ENCODE measurements around the gene PRKACB.
"Not testable (repeated sequence)": the region's sequence is repeated elsewhere in the genome, so short reads cannot be mapped to it uniquely, and the experiment has no call there.

PRKACB gene

GRCh38 chr1:84268346-84268745, 124.3 kb downstream of the PRKACB start:
- no peak for DNase-seq (ENCODE audit: low spot score)

GRCh38 chr1:84269306-84269705, 125.2 kb downstream of the PRKACB start:
- DNase-seq (ENCODE audit: low spot score) = no peak

DNA sequence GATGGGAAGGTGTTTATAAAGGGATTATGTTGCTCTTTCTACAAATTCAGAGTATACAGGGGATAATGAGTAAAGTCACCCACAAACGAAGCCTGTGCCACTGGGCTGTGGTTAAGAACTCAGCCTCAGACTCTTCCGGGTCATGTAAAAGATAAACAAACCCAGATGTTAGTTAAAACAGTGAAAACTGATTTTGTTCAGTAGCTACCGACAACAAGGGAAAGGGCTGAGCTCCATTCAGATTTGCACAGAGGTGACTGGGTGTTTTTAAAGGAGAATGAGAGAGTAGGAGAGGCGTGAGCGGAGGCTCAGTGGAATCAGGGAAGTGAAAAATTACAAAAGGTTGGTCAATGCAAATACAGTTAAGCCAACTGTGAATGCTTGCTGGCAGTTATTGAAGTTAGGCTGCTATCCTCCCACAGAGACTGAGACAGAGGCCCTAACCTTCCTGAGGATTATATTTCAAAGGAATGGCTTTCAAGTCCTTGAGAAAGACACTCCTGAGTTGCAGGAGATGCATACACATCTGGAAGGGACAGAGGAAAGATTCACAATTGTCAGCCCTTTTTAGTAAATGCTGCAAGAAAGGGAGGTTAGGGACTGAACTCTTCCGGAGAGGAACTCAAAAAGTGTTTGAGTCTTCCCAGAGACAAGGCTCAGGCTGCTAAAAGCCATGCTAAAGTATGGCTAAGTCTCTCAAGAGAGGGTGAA, 127.5 kb downstream of the PRKACB start:
- DNase-seq (ENCODE audit: low spot score) = no peak

DNA sequence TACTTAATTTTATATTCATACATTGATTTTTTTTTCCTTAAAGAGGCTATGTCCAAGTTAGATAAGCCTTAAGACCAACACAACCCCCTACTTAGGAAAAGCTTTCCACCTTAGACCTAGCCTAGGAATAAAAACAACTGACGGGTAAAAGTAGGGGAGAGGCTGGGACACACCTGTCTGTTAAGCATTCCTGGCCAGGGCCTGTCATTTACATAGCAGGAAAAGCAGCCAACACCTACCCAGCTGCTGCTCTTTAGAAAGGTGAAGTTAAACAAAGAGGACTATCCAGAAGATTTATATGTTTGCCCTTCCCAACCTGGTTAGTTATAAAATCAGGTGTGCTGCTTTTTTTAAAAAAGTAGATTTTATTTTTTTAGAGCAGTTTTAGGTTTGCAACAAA, 128.3 kb downstream of the PRKACB start:
- no peak for DNase-seq (ENCODE audit: low spot score)

DNA sequence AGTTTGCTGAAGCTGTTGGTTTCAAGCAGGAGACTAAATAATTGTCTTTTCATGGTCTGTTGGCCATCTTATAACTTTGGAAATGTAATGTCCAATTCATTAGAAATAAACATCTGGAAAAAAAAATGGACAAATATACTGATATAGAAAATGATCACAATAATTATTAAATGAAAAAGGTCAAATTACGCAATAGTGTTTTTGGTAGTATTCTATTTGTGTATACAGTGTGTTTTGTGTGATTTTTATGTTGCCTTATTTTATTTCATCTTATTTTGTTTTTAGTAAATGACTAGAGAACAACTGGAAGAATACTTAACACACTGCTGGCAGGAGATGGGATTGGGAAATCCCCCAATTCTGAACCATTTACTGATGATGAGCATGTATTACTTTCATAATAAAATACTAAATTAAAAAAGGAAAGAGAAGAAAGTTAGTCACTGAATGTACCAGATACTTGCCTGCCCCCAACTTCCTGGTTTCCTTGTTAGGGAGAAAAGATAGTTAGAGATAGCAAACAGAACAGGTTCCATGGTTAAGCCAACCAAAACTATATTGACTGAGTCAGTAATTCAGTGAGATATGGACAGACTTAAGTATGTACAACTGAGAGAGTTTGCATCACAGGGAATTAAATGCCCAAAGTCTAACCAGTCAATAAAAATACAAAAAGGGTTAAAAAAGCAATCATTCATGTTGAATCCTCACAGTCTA, 133.4 kb downstream of the PRKACB start:
- no peak for DNase-seq (ENCODE audit: low spot score)

GRCh38 chr1:84278905-84279304, 134.8 kb downstream of the PRKACB start:
- no peak for DNase-seq (ENCODE audit: low spot score)

GRCh38 chr1:84280912-84281311, 136.8 kb downstream of the PRKACB start:
- DNase-seq (ENCODE audit: low spot score) = no peak

- no peak for DNase-seq (ENCODE audit: low spot score)
Observed at GRCh38 chr1:84282780-84283333, 138.8 kb downstream of the PRKACB start.

DNA sequence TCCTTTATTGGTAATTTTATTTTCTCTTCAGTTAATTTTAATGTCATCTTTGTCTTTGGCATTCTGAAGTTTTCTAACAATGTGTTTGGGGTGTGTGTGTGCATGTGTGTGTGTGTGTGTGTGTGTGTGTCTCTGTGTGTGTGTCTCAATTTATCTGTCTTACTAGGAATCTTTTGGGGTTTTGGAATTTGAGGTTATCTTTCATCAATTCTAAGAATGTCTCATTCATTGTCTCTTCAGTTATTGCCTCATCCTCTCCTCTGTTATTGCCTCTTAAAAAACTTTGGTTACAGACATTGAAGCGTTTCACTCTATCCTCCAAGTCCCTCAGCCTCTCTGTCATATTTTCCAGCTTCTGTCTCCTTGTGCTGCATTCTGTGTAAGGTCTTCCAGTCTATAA, 139.3 kb downstream of the PRKACB start:
- no peak for DNase-seq (ENCODE audit: low spot score)

GRCh38 chr1:84286071-84286470, 142.0 kb downstream of the PRKACB start:
- no peak for DNase-seq (ENCODE audit: low spot score)

DNA sequence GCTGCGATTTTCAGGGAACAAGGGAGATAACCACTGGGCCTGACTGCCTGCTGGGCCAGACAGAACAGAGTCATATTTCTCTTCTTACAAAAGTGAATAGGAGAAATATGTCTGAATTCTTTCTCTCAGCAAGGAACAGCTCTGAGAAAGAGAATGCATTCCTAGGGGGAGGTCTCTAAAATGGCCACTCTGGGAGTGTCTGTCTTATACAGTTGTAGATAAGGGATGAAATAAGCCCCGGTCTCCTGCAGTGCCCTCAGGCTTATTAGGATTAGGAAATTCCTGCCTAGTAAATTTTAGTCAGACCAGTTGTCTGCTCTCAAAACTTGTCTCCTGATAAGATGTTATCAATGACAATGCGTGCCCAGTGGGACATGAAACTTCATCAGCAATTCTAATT, 143.3 kb downstream of the PRKACB start:
- not testable (repeated sequence) for DNase-seq (ENCODE audit: low spot score)

Small RNA genes within 50 kb of the gene (small RNA-seq; reads per million reads assigned to genes)
- gene AL450063.1 (0 reads per million in 2 experiments), gene RF00410 (0 reads per million in 2 experiments)
